DOHH2 (cell line): ENCODE data around the gene ACVR2A.

Experiments
- H3F3A ChIP-seq: fragments of 200-600 bp; sonication (generic), shearing (Covaris generic); 2 replicates; pipeline ENCODE4 v1.6.0; 2016; ENCODE audit warnings: antibody characterized with exemption, mild to moderate bottlenecking; ENCODE audit not compliant: control insufficient read depth, insufficient read depth
- H3K27ac ChIP-seq: fragments of 200-600 bp; sonication (generic); 2 replicates; pipeline ENCODE4 v1.5.1; 2014; ENCODE audit warnings: low read depth, mild to moderate bottlenecking, low read length, moderate library complexity
- H3K27me3 ChIP-seq: fragments of 200-600 bp; sonication (generic); 2 replicates; pipeline ENCODE4 v1.6.1; 2014; ENCODE audit warnings: mild to moderate bottlenecking, low read length, mixed read lengths; ENCODE audit not compliant: control insufficient read depth
- H3K36me3 ChIP-seq: fragments of 200-600 bp; sonication (generic); 2 replicates; pipeline ENCODE4 v1.6.1; 2014; ENCODE audit warnings: mild to moderate bottlenecking, low read length, moderate library complexity, mixed read lengths; ENCODE audit not compliant: control insufficient read depth
- H3K4me1 ChIP-seq: fragments of 200-600 bp; sonication (generic); 2 replicates; pipeline ENCODE4 v1.6.1; 2014; ENCODE audit warnings: mild to moderate bottlenecking, low read length, mixed read lengths; ENCODE audit not compliant: control insufficient read depth
- H3K4me2 ChIP-seq: fragments of 200-600 bp; sonication (generic); 2 replicates; pipeline ENCODE4 v1.6.0; 2014; ENCODE audit warnings: mild to moderate bottlenecking, low read length, moderate library complexity
- H3K4me3 ChIP-seq: fragments of 200-600 bp; sonication (generic); 2 replicates; pipeline ENCODE4 v1.5.1; 2014; ENCODE audit warnings: mild to moderate bottlenecking, low read length, mixed read lengths
- H3K79me2 ChIP-seq: fragments of 200-600 bp; sonication (generic); 2 replicates; pipeline ENCODE4 v1.6.1; 2014; ENCODE audit warnings: mild to moderate bottlenecking, low read length, mixed read lengths; ENCODE audit not compliant: control insufficient read depth
- H3K9me2 ChIP-seq: fragments of 200-600 bp; sonication (generic); replicated peaks from 2 replicates; pipeline ENCODE4 v1.6.1; 2014; ENCODE audit warnings: mild to moderate bottlenecking, low read length, mixed read lengths; ENCODE audit not compliant: control insufficient read depth
- H3K9me3 ChIP-seq: fragments of 200-600 bp; sonication (generic); 2 replicates; pipeline ENCODE4 v1.6.1; 2014; ENCODE audit warnings: antibody characterized with exemption, low read length, mixed read lengths; ENCODE audit not compliant: control insufficient read depth, insufficient read depth
- H4K20me1 ChIP-seq: fragments of 200-600 bp; sonication (generic); 2 replicates; pipeline ENCODE4 v1.6.0; 2014; ENCODE audit warnings: low read depth, mild to moderate bottlenecking, antibody characterized with exemption, low read length, moderate library complexity; ENCODE audit not compliant: control insufficient read depth, insufficient read depth
- CTCF ChIP-seq: fragments of 200-600 bp; sonication (generic); IDR thresholded peaks from one replicate; pipeline ENCODE4 v1.5.1; 2014; ENCODE audit warnings: antibody characterized with exemption, mild to moderate bottlenecking, low read depth, low read length; ENCODE audit not compliant: poor library complexity, severe bottlenecking
- EZH2phosphoT487 ChIP-seq: fragments of 200-600 bp; sonication (generic); IDR thresholded peaks from 2 replicates; pipeline ENCODE4 v1.6.1; 2017; ENCODE audit warnings: borderline replicate concordance, mild to moderate bottlenecking, antibody characterized with exemption, low read length, moderate library complexity, mixed read lengths

Gene ACVR2A

GRCh38 chr2:147910990-147911473 lies 66.2 kb downstream of the ACVR2A start:
- no peaks in the 10 kb centered on the region for H3K27me3 ChIP-seq
- no peaks in the 10 kb centered on the region for H3K9me2 ChIP-seq
- no peaks in the 10 kb centered on the region for H3K79me2 ChIP-seq
- no peak overlapping the region for H3K27ac ChIP-seq
- H4K20me1 ChIP-seq, result no peaks in the 10 kb centered on the region
- no peaks in the 10 kb centered on the region for H3K4me1 ChIP-seq
- H3F3A ChIP-seq, result no peaks in the 10 kb centered on the region
- H3K4me3 ChIP-seq, result no peak overlapping the region
- no peaks in the 10 kb centered on the region for H3K9me3 ChIP-seq
- H3K4me2 ChIP-seq, result no peak overlapping the region
- TF ChIP-seq EZH2phosphoT487 (no peak), CTCF (peak; percentile 65)
- H3K36me3 ChIP-seq, result no peaks in the 10 kb centered on the region

- H3K4me2 ChIP-seq, result no peak overlapping the region
- no peak overlapping the region for H3K4me3 ChIP-seq
- H3K27ac ChIP-seq, result no peak overlapping the region
- TF ChIP-seq CTCF (no peak), EZH2phosphoT487 (no peak)
- no peaks in the 10 kb centered on the region for H3K36me3 ChIP-seq
- H3K9me3 ChIP-seq, result no peaks in the 10 kb centered on the region
- H3K79me2 ChIP-seq, result no peaks in the 10 kb centered on the region
- no peaks in the 10 kb centered on the region for H4K20me1 ChIP-seq
- no peaks in the 10 kb centered on the region for H3K9me2 ChIP-seq
- no peaks in the 10 kb centered on the region for H3K4me1 ChIP-seq
- no peaks in the 10 kb centered on the region for H3K27me3 ChIP-seq
- no peaks in the 10 kb centered on the region for H3F3A ChIP-seq
Observed at GRCh38 chr2:147913701-147914480, 69.1 kb downstream of the ACVR2A start.

- Histone ChIP-seq H3K36me3 (no peaks in the 10 kb centered on the region), H3K9me3 (no peaks in the 10 kb centered on the region), H3K9me2 (no peaks in the 10 kb centered on the region), H3K4me1 (no peaks in the 10 kb centered on the region), H4K20me1 (no peaks in the 10 kb centered on the region), H3K27ac (no peak overlapping the region), H3K4me3 (no peak overlapping the region), H3K27me3 (no peaks in the 10 kb centered on the region), H3F3A (no peaks in the 10 kb centered on the region), H3K79me2 (no peaks in the 10 kb centered on the region), H3K4me2 (no peak overlapping the region)
- TF ChIP-seq CTCF (no peak), EZH2phosphoT487 (no peak)
Observed at GRCh38 chr2:147916067-147916466, 71.2 kb downstream of the ACVR2A start.
